Activated CD4-positive, alpha-beta T cell treated with anti-CD3 and anti-CD28 coated beads, Interleukin-2, Interleukin-6, amounts not matched to agents 100 ng/mL and 50 ng/mL, durations not matched to agents 16 hours and 8 hours (primary cell): ENCODE results near the gene ZNF45.
"Not testable (repeated sequence)": the region's sequence is repeated elsewhere in the genome, so short reads cannot be mapped to it uniquely, and the experiment has no call there.

Source experiments
- DNase-seq: peaks from one replicate; pipeline ENCODE4 v3.0.0-alpha.2; 2020

ZNF45 gene

DNA sequence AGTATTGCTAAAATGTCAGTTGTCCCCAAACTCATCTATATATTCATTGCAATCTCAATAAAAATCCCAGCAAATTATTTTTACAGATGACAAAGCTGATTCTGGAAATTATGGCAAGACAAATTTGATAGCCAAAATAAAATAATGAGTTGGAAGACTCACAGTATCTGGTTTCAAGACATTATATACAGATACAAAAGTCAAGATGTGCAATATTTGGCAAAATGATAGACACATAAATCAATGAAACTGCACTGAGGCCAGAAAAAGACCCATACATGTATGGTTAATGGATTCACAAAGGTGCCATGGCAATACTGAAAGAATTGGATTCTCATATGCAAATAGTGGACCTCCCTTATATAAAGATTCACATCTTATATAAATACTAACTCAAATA, 24.2 kb downstream of the ZNF45 start:
- no peak for DNase-seq

DNA sequence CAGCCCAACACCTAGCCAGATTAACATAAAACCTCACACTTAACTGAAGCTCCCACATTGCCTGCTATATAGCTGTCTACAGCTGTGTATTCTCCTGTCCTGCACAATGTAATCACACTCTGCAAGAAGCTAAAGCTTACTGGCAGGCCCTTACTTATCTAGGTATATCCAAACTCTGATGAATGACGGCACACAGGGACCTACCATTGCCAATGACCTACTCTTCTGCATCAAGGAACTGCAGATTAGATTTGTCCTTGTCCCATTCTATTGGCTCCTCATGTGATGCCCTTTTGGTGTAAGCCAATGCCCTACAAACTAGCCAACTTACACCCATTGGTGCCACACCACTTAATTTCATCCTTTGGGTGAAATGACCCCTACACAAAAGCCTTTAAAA, 26.4 kb downstream of the ZNF45 start:
- DNase-seq: no peak

DNA sequence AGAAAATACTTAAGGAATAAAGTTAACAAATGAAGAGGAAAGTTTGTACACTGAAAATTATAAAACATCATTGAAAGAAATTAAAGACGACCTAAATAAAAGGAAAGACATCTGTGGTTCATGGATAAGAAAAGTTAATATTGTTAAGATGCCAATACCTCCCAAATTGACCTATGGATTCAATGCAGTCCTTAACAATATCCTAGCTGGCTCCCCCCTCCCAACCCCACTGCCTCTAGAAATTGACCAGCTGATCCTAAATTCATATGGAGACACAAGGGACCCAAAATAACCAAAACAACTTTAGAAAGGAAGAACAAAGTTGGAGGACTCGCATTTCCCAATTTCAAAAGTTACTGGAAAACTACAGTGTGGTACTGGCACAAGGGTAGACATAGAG, 28.3 kb downstream of the ZNF45 start:
- DNase-seq: no peak

DNA sequence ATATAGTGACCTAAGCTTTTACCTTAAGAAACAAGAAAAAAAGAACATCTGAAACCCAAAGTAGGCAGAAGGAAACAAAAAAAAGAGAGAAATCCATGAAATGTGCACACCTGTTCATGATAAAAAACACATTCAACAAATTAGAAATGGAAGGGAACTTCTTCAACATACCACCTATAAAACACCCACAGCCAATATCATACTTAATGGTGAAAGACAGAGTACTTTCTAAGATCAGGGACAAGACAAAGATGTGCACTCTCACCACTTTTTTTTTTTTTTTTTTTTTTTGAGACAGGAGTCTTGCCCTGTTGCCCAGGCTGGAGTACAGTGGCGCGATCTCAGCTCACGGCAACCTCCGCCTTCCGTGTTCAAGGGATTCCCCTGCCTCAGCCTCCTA, 29.2 kb downstream of the ZNF45 start:
- no peak for DNase-seq

DNA sequence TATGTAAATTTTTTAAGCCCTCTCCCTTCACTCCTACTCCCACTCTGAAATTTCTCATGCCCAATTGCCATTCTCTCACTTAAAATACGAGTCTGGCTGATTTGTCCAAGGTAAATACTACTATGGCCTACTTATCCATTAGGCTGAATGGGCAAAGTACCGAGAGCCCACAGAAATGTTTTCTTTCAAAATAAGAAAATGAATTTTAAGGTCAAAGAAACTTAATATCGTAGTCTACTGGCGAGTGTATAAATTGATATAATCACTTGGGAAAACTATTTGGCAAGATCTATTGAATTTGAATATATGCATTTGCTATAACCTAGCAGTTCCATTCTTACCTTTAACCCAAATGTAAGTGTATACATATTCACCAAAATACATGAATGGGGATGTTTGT, 32.7 kb downstream of the ZNF45 start:
- no peak for DNase-seq

DNA sequence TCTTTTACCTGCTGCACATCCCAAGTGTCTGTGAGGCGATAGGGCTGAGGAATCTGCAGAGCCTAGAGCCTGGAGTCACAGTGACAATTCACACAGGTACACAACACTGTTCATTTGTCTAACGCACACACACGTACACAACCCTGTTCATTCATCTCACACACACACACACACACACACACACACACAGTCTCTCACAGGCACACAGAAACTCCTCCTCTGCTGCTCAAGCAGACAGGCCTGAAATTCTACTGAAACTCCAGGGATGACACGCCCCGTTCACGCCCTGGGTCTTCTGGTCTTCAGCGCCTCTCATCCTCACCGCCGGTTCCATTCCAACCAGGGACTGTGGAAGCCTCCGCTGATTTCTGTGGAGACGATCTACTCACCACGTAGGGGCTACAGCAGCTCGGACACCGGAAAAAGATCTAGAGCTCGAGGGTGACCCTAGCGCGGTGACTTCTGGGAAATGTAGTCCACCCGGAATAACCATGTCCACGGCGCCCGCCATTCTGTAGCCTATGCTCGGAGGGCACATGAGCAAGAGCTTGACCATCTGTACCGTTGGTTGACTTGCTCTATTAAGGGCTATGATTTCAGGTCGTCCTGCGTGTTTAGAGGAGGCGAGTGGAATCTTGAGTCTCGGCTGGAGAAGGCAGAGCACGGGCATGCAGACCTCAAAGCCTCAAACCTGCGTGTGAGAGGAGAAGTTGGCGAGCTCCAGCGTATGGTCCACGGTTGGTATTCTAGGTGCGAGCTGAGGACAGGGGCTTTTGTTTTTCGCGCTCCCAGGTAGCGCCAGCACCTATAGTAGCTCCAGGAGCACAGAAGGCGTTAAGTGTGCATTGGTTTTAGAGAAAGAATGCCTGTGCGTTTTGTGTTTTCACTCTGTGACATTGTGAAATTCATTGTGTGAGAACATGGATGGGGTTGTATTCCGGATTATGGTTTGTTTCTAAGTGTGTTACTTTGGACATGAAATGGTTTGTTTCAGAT, 33.4 kb downstream of the ZNF45 start:
- peak; percentile 72 for DNase-seq

DNA sequence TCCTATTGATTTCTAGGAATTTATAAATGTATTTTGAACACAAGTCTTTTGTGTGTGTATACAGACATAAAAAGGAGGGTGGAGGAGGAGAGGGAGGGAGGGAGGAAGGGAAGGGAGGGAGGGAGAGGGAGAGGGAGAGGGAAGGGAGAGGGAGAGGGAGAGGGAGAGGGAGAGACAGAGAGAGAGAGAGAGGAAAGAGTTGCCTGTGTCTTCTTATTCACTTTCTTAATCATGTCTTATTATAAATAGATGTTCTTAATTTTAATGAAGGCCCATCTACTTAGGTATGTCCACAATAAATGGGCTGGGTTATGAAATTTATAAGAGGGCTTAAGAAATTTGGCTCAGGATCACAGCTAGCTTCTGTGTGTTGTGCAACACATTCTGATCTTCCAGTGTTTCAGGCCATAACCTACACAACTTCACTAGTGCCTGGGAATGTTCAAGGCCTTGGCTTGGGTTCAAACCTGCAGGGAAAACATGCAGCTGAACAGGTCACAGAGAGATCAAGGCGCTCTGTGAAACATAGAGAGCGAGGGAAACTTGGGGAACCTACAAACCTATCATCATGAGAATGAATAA, 39.3 kb downstream of the ZNF45 start:
- no peak for DNase-seq

DNA sequence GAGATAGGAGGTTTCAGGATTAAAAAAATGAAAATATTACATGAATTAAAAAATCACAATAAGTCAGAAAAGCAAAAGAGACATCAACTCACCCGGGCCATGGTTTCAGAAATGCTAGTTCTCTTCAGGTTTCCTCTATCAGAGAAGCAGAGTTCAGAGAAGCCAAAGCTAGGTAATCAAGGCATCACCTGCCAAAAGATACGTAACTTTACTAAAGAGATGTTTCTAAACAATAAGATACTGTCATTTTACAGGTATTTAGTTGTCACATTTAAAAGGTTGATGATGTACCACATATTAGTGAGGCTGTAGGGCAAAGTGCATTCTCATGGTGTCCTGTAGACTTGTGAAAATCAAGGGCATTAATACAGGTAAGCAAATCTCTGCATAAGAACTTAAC, 51.2 kb downstream of the ZNF45 start, which contains the start of gene ZNF404:
ZNF404 (minus strand) TSS at position 101 of the 400 bp plus-strand sequence.
- no peak for DNase-seq

DNA sequence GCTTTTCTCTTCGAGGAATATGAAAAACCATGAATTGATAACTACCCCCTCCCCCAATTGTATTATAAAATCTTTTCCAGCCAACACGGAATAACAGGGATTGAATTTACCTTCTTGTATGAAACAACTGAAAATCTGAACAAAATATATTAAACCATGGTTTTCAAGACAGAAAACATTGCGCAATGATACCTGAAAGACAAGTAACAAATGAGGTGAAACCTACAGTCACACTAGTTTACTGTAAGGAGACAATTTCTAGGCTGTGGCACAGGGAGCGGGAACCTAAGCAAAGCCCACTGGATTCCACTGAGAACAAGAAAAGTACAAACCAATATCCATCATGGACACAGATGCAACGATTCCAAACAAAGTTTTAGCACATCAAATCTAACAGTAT, 54.6 kb downstream of the ZNF45 start:
- DNase-seq: no peak

DNA sequence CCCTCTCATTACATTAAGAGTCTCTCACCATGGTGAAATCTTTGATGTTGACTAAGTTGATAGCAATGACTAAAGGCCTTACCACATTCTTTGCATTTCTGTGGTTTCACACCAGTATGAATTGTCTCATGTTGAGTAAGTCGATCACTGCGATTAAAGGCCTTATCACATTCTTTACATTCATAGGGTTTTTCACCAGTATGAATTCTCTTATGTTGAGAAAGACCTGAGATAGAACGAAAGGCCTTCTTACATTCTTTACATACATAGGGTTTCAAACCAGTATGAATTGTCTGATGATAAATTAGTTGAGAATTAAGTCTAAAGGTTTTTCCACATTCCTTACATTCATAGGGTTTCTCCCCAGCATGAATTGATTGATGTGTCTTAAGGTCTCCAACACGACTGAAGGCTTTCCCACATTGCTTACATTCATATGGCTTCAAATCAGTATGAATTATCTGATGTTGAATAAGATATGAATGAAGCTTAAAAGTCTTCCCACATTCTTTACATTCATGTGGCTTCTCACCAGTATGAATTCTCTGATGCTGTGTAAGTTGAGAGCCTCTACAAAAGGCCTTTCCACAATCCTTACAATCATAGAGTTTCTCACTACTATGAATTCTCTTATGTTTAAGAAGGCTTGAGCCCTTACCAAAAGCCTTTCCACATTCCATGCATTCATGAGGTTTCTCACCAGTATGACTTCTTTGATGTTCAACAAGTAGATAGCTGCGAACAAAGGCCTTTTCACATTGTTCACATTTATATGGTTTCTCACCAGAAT, 62.3 kb downstream of the ZNF45 start:
- DNase-seq: no peak

DNA sequence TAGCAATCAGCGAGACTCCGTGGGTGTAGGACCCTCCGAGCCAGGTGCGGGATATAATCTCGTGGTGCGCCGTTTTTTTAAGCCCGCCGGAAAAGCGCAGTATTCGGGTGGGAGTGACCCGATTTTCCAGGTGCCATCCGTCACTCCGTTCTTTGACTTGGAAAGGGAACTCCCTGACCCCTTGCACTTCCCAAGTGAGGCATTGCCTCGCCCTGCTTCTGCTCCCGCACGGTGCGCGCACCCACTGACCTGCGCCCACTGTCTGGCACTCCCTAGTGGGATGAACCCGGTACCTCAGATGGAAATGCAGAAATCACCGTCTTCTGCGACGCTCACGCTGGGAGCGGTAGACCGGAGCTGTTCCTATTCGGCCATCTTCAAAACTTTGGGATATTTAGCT, 68.2 kb downstream of the ZNF45 start:
- not testable (repeated sequence) for DNase-seq
